Measurements from ENCODE around the gene PRUNE1.

The PRUNE1 gene

DNA sequence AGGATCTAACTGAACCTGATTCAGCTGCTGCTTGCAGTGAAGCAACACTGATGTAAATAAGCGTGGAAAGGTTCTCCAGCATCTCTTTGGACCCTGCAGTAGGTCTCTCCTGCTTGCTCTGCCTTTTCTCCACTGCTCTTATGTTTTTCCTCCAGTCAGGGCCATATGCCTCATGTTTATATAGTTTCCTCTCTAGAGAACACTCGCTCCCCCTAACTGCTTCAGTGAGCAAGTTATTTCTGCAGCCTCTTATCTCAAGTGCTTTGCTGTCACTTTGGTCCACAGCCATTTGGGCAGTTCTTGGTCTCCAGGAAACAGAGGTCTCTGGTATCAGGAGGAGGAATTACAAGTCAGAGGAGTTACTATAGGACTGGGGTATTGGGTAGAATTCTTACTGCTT is 5.3 kb downstream of the PRUNE1 start:
- no peak overlapping the region for H3K4me3 ChIP-seq (ENCODE audit: low read length)
- peaks cover 6% of the 10 kb centered on the region for H3K36me3 ChIP-seq (ENCODE audit: control insufficient read depth, insufficient read depth, low read length)
- no peak overlapping the region for H3K9ac ChIP-seq (ENCODE audit: low read length)
- H3K4me1 ChIP-seq (ENCODE audit: control insufficient read depth, insufficient read depth, low read length): no peaks in the 10 kb centered on the region
- H3K27me3 ChIP-seq (ENCODE audit: control insufficient read depth, insufficient read depth, low read length): no peaks in the 10 kb centered on the region
- H3K27ac ChIP-seq (ENCODE audit: low read depth, low read length): peak overlapping the region; percentile 27

GRCh38 chr1:151024540-151025146 is 16.4 kb downstream of the PRUNE1 start:
- Histone ChIP-seq H3K27ac (ENCODE audit: low read depth, low read length) (peak overlapping the region; percentile 15), H3K9ac (ENCODE audit: low read length) (no peak overlapping the region), H3K27me3 (ENCODE audit: control insufficient read depth, insufficient read depth, low read length) (no peaks in the 10 kb centered on the region), H3K36me3 (ENCODE audit: control insufficient read depth, insufficient read depth, low read length) (peaks cover 7% of the 10 kb centered on the region), H3K4me1 (ENCODE audit: control insufficient read depth, insufficient read depth, low read length) (peaks cover 3% of the 10 kb centered on the region), H3K4me3 (ENCODE audit: low read length) (no peak overlapping the region)

DNA sequence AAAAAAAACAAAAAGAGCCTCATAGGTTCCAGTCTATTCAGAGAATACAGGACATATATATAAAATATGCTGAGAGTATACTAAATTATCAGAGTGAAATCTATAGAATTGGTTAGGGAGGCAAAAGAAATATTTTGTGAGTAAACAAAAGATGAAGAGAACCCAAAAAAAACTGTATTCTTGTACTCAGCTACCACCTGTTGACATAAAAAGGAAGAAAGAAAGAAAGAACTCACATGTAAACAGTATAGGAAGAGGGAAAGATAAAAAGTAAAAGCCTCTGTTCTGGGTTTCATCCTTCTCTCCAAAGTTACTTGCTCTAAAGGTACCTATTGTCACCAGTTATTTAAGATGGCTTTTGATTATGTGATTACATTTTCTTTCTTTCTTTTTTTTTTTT is 18.2 kb downstream of the PRUNE1 start:
- Histone ChIP-seq H3K4me1 (ENCODE audit: control insufficient read depth, insufficient read depth, low read length) (peaks cover 3% of the 10 kb centered on the region), H3K27ac (ENCODE audit: low read depth, low read length) (no peak overlapping the region), H3K9ac (ENCODE audit: low read length) (no peak overlapping the region), H3K4me3 (ENCODE audit: low read length) (no peak overlapping the region), H3K36me3 (ENCODE audit: control insufficient read depth, insufficient read depth, low read length) (peaks cover 7% of the 10 kb centered on the region), H3K27me3 (ENCODE audit: control insufficient read depth, insufficient read depth, low read length) (no peaks in the 10 kb centered on the region)

- Histone ChIP-seq H3K4me1 (ENCODE audit: control insufficient read depth, insufficient read depth, low read length) (no peaks in the 10 kb centered on the region), H3K27me3 (ENCODE audit: control insufficient read depth, insufficient read depth, low read length) (no peaks in the 10 kb centered on the region), H3K36me3 (ENCODE audit: control insufficient read depth, insufficient read depth, low read length) (peaks cover 4% of the 10 kb centered on the region), H3K9ac (ENCODE audit: low read length) (no peak overlapping the region), H3K4me3 (ENCODE audit: low read length) (no peak overlapping the region), H3K27ac (ENCODE audit: low read depth, low read length) (no peak overlapping the region)
Measured at GRCh38 chr1:151032164-151032563, 23.9 kb downstream of the PRUNE1 start.

DNA sequence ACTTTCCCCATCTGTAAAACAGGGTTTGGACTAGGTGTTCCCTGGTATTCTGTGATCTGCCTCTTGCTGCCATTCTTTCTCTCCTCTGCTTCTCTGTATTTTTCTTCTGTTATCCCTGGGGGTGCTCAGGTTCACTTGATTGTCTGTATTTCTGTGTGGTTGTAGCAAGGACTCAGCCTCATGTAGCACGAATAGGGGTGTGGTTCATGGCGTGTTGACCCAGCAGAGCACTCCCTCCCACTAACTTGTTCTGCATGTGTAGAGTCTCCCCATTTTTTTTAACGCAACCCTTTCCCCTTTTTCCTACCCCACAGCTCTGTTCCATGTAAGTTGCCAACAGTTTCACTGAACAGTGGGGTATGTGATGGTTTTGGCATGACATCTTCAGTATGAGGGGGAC is 26.9 kb downstream of the PRUNE1 start:
- H3K27me3 ChIP-seq (ENCODE audit: control insufficient read depth, insufficient read depth, low read length): no peaks in the 10 kb centered on the region
- H3K4me3 ChIP-seq (ENCODE audit: low read length): no peak overlapping the region
- peaks cover 2% of the 10 kb centered on the region for H3K36me3 ChIP-seq (ENCODE audit: control insufficient read depth, insufficient read depth, low read length)
- no peaks in the 10 kb centered on the region for H3K4me1 ChIP-seq (ENCODE audit: control insufficient read depth, insufficient read depth, low read length)
- no peak overlapping the region for H3K9ac ChIP-seq (ENCODE audit: low read length)
- H3K27ac ChIP-seq (ENCODE audit: low read depth, low read length): no peak overlapping the region

- Histone ChIP-seq H3K4me3 (ENCODE audit: low read length) (no peak within 1 kb of the TSS), H3K4me1 (ENCODE audit: control insufficient read depth, insufficient read depth, low read length) (no peaks in the 10 kb centered on the region), H3K36me3 (ENCODE audit: control insufficient read depth, insufficient read depth, low read length) (peaks cover 2% of the 10 kb centered on the region), H3K27ac (ENCODE audit: low read depth, low read length) (no peak within 1 kb of the TSS), H3K9ac (ENCODE audit: low read length) (no peak within 1 kb of the TSS), H3K27me3 (ENCODE audit: control insufficient read depth, insufficient read depth, low read length) (no peaks in the 10 kb centered on the region)
Measured at GRCh38 chr1:151036356-151036755, 28.1 kb downstream of the PRUNE1 start, which contains the start of gene BNIPL. TSS of gene BNIPL (plus strand) at chr1:151036586. CDS start at chr1:151036726, 140 bp downstream.

DNA sequence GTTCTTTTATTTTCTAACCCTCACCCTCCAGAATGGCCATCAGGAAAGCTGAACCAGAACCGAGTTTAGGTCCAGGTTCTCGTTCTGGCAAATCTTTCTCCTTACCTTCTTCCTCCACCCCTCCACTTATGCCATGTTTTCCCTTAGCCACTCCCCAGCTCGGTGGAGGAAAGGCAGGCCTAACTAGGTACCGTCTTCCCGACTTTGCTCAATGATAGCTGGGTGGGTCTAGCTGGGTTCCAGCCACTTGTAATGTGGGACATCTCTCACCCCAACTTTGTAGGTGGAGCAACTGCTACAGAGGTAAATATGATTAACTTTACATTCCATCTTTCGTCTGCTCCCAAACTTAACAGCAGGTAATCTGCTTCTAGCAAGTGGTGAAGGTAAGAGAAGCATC is 28.8 kb downstream of the PRUNE1 start:
- Histone ChIP-seq H3K4me3 (ENCODE audit: low read length) (no peak overlapping the region), H3K27ac (ENCODE audit: low read depth, low read length) (no peak overlapping the region), H3K4me1 (ENCODE audit: control insufficient read depth, insufficient read depth, low read length) (no peaks in the 10 kb centered on the region), H3K9ac (ENCODE audit: low read length) (no peak overlapping the region), H3K36me3 (ENCODE audit: control insufficient read depth, insufficient read depth, low read length) (no peaks in the 10 kb centered on the region), H3K27me3 (ENCODE audit: control insufficient read depth, insufficient read depth, low read length) (no peaks in the 10 kb centered on the region)

- Histone ChIP-seq H3K36me3 (ENCODE audit: control insufficient read depth, insufficient read depth, low read length) (no peaks in the 10 kb centered on the region), H3K9ac (ENCODE audit: low read length) (no peak overlapping the region), H3K4me3 (ENCODE audit: low read length) (no peak overlapping the region), H3K27ac (ENCODE audit: low read depth, low read length) (no peak overlapping the region), H3K27me3 (ENCODE audit: control insufficient read depth, insufficient read depth, low read length) (no peaks in the 10 kb centered on the region), H3K4me1 (ENCODE audit: control insufficient read depth, insufficient read depth, low read length) (no peaks in the 10 kb centered on the region)
Measured at GRCh38 chr1:151039521-151039920, 31.3 kb downstream of the PRUNE1 start.

- H3K4me1 ChIP-seq (ENCODE audit: control insufficient read depth, insufficient read depth, low read length): peaks cover 2% of the 10 kb centered on the region
- H3K9ac ChIP-seq (ENCODE audit: low read length): no peak overlapping the region
- no peak overlapping the region for H3K4me3 ChIP-seq (ENCODE audit: low read length)
- H3K27ac ChIP-seq (ENCODE audit: low read depth, low read length): no peak overlapping the region
- H3K27me3 ChIP-seq (ENCODE audit: control insufficient read depth, insufficient read depth, low read length): no peaks in the 10 kb centered on the region
- no peaks in the 10 kb centered on the region for H3K36me3 ChIP-seq (ENCODE audit: control insufficient read depth, insufficient read depth, low read length)
Measured at GRCh38 chr1:151043163-151043562, 34.9 kb downstream of the PRUNE1 start.

DNA sequence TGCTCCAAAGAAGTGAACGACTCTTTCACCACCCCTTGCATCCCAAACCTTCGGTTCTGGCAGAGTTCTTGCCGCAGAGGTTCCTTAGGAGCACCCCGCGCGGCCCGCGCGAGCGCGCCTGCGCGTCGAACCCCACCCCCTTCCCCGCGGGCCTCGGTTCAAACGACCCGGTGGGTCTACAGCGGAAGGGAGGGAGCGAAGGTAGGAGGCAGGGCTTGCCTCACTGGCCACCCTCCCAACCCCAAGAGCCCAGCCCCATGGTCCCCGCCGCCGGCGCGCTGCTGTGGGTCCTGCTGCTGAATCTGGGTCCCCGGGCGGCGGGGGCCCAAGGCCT is 39.3 kb downstream of the PRUNE1 start, which contains the start of gene C1orf56:
Gene C1orf56 (plus strand): TSS at position 161 of the 334 bp plus-strand sequence. CDS start 97 bp downstream, at position 258.
- Histone ChIP-seq H3K4me1 (ENCODE audit: control insufficient read depth, insufficient read depth, low read length) (peaks cover 6% of the 10 kb centered on the region), H3K36me3 (ENCODE audit: control insufficient read depth, insufficient read depth, low read length) (peaks cover 5% of the 10 kb centered on the region), H3K9ac (ENCODE audit: low read length) (peak within 1 kb of the TSS; percentile 85), H3K4me3 (ENCODE audit: low read length) (peak within 1 kb of the TSS; percentile 95), H3K27ac (ENCODE audit: low read depth, low read length) (peak within 1 kb of the TSS; percentile 91), H3K27me3 (ENCODE audit: control insufficient read depth, insufficient read depth, low read length) (no peaks in the 10 kb centered on the region)

DNA sequence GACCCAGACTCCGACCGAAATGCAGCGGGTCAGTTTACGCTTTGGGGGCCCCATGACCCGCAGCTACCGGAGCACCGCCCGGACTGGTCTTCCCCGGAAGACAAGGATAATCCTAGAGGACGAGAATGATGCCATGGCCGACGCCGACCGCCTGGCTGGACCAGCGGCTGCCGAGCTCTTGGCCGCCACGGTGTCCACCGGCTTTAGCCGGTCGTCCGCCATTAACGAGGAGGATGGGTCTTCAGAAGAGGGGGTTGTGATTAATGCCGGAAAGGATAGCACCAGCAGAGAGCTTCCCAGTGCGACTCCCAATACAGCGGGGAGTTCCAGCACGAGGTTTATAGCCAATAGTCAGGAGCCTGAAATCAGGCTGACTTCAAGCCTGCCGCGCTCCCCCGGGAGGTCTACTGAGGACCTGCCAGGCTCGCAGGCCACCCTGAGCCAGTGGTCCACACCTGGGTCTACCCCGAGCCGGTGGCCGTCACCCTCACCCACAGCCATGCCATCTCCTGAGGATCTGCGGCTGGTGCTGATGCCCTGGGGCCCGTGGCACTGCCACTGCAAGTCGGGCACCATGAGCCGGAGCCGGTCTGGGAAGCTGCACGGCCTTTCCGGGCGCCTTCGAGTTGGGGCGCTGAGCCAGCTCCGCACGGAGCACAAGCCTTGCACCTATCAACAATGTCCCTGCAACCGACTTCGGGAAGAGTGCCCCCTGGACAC is 39.8 kb downstream of the PRUNE1 start:
- Histone ChIP-seq H3K4me1 (ENCODE audit: control insufficient read depth, insufficient read depth, low read length) (peaks cover 6% of the 10 kb centered on the region), H3K4me3 (ENCODE audit: low read length) (peak overlapping the region; percentile 95), H3K27ac (ENCODE audit: low read depth, low read length) (peak overlapping the region; percentile 91), H3K27me3 (ENCODE audit: control insufficient read depth, insufficient read depth, low read length) (no peaks in the 10 kb centered on the region), H3K36me3 (ENCODE audit: control insufficient read depth, insufficient read depth, low read length) (peaks cover 8% of the 10 kb centered on the region), H3K9ac (ENCODE audit: low read length) (peak overlapping the region; percentile 85)

GRCh38 chr1:151048645-151049032 is 40.4 kb downstream of the PRUNE1 start:
- Histone ChIP-seq H3K36me3 (ENCODE audit: control insufficient read depth, insufficient read depth, low read length) (peaks cover 12% of the 10 kb centered on the region), H3K9ac (ENCODE audit: low read length) (no peak overlapping the region), H3K27ac (ENCODE audit: low read depth, low read length) (peak overlapping the region; percentile 91), H3K27me3 (ENCODE audit: control insufficient read depth, insufficient read depth, low read length) (no peaks in the 10 kb centered on the region), H3K4me3 (ENCODE audit: low read length) (peak overlapping the region; percentile 95), H3K4me1 (ENCODE audit: control insufficient read depth, insufficient read depth, low read length) (peaks cover 6% of the 10 kb centered on the region)

- peaks cover 6% of the 10 kb centered on the region for H3K4me1 ChIP-seq (ENCODE audit: control insufficient read depth, insufficient read depth, low read length)
- H3K9ac ChIP-seq (ENCODE audit: low read length): no peak overlapping the region
- H3K27me3 ChIP-seq (ENCODE audit: control insufficient read depth, insufficient read depth, low read length): no peaks in the 10 kb centered on the region
- no peak overlapping the region for H3K4me3 ChIP-seq (ENCODE audit: low read length)
- H3K36me3 ChIP-seq (ENCODE audit: control insufficient read depth, insufficient read depth, low read length): peaks cover 20% of the 10 kb centered on the region
- no peak overlapping the region for H3K27ac ChIP-seq (ENCODE audit: low read depth, low read length)
Measured at GRCh38 chr1:151049458-151049857, 41.2 kb downstream of the PRUNE1 start.

All from rectal smooth muscle tissue (tissue), 1 donor.